GM18505 (cell line): ENCODE measurements around the gene MRPL46.
A peak's percentile ranks its signal among the peaks of the same experiment; 100 is the strongest.
"Not testable (repeated sequence)": the region's sequence is repeated elsewhere in the genome, so short reads cannot be mapped to it uniquely, and the experiment has no call there.

ENCODE experiments used
- ATAC-seq: cut with Tn5 transposase; IDR thresholded peaks from one replicate; pipeline ENCODE4 v1.9.1; 2021; ENCODE audit not compliant: unreplicated experiment
- POLR2A ChIP-seq: IDR thresholded peaks from 4 replicates; pipeline ENCODE4 v1.6.1; 2011; ENCODE audit warnings: borderline replicate concordance; ENCODE audit not compliant: insufficient read depth, insufficient read length; ENCODE audit errors: extremely low read depth

The MRPL46 gene

DNA sequence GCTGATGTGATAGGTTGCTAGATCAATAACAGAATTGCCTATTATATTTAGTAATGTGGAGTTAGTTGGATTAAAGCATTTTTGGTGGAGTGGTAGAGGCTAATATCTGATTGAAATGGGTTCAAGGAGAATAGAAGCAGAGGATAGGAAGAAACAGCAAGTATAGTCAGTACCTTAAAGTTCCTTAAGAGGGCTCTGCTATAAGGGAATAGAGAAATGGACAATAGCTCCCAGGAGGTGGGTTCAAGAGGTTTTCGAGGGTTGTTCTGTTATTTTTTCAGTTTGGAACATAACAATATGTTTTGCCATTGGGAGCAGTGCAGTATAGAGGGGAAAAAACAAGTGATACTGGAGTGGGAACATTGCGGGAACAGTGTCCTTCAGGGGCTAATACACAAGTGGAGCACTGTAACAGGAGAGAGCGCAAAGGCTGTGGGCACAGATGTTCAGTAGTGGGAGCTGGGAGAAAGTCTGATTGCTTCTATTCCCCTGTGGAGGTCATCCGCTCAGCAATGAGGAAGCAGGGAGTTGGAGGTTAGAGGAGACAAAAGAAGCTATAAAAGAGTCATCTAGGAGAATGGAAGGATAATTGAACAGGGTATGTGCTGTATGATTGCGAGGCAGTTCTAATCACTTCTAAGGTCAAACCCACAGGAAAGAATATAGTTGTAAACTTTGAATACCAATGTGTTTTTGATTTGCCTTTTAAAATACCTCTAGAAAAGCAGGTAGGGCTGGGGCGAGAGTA is 3.6 kb upstream of the MRPL46 start:
- ATAC-seq = no peak
- no peak for TF ChIP-seq POLR2A

- no peak for TF ChIP-seq POLR2A
- ATAC-seq = no peak
Measured at GRCh38 chr15:88469321-88469720, 2.1 kb upstream of the MRPL46 start.

GRCh38 chr15:88468721-88469120 is 1.5 kb upstream of the MRPL46 start:
- ATAC-seq = not testable (repeated sequence)

DNA sequence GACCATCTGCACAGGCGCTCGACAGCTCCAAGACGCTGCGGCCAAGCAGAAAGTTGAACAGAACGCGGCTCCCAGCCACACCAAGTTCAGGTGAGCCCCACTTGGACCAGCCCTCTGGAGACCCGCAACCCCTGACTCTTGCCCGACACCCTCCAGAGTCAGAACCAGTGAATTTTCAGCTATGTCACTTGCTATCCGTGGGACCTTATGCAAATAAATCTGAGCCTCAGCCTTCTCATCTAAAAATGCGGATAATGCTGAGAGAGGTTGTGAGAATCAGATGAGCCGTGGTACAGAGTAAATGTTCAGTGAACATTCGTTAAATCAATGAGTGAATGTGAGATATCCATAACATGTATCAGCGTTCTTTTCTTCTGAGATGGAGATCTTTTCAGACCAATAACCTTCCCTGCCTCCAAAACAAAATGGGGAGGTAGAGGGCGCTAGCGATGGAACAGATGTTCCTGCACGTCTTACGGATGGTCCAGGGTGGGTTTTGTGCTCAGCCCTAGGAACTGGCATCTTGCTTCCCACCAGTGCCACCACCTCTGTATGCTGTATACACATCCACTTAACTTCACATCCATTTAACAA is 844 bp upstream of the MRPL46 start:
- ATAC-seq = no peak
- TF ChIP-seq POLR2A = no peak

- no peak for TF ChIP-seq POLR2A
- ATAC-seq = no peak
Measured at GRCh38 chr15:88465633-88466224, 1.5 kb downstream of the MRPL46 start.

GRCh38 chr15:88463870-88464532 is 3.2 kb downstream of the MRPL46 start:
- TF ChIP-seq POLR2A = no peak
- no peak for ATAC-seq

- ATAC-seq = no peak
- TF ChIP-seq POLR2A = no peak
Measured at GRCh38 chr15:88456733-88457132, 10.5 kb downstream of the MRPL46 start.

DNA sequence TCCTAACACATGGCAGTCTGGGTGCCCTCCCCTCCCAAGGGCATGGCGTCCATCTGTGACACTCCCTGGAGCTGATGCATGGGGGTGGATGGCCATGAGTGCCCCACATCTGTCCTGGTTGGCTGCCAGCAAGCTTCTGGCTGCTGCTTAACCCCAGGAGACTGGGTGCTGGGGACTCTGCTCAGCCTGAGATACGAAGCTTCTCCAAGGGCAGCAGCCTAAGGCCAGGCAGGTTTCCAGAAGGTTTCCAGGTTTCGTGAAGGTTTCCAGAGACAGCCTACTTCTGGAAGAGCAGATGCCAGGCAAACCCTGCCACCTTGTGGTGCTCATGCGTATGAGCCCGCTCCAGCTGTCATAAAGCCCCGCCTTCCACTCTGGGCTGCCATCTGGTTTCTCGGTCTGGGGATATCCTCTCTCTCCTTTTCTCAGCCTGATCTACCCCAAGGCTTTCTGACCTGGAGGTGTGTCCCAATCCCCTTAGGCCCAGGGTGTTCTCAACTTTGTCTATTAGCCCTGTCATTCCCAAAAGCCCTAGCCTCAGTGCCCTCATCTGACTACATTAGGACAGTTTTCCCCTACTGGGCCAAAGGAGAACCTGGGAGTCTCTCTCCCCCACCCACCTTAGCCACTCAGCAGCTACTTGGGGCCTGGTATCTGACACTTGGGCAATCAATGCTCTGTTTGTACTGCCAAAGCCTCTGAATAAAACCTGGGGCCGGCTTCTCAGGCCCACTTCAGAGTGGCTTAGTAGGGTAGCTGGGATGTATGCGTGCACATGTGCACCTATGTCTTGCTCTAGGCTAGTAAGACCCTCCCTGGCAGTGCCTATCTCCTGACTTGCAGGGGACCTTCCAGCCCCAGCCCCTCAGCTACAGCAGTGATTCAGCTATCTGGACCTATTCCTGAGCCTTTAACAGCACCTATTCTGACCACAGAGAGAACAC is 12.0 kb downstream of the MRPL46 start:
- peak; percentile 91 for ATAC-seq
- no peak for TF ChIP-seq POLR2A

GRCh38 chr15:88454236-88454635 is 13.0 kb downstream of the MRPL46 start:
- ATAC-seq = no peak
- TF ChIP-seq POLR2A = no peak

- no peak for ATAC-seq
- no peak for TF ChIP-seq POLR2A
Measured at GRCh38 chr15:88453651-88454050, 13.5 kb downstream of the MRPL46 start.

GRCh38 chr15:88450125-88450798 is 16.9 kb downstream of the MRPL46 start:
- ATAC-seq = no peak
- no peak for TF ChIP-seq POLR2A

DNA sequence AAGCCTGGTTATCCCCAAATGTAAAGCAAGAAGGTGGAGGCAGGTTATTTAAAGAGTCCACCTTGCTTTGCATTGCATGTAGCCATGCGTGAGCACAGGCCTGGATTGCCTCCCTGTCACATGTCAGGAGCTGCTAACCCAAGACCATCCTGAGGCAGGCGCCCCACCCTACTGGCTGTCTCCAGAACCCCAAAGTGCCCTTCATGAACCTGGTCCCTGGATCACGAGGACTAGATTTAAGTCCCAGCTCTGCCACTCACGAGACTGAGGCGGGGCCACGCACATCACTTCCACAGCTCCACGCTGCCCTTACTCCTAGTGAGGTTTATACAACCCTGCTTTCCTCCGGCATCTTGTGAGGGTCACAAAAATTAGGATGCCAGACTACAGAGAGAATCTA is 17.6 kb downstream of the MRPL46 start:
- no peak for ATAC-seq
- no peak for TF ChIP-seq POLR2A
